Osteoblast (primary cell): ENCODE measurements around the gene ARIH2. TPM values are rescaled to one million over a fixed set of nuclear protein-coding genes. Genes with fewer than 3 reads are reported as not detected.

Source experiments
- DNase-seq: peaks from one replicate; pipeline ENCODE4 v3.0.0; 2011; ENCODE audit warnings: low spot score, mixed read lengths; ENCODE audit not compliant: insufficient read length; ENCODE audit errors: missing footprints
- H2AFZ ChIP-seq: 2 replicates; pipeline ENCODE4 v1.6.0; 2011; ENCODE audit warnings: mild to moderate bottlenecking, low read length
- H3K27ac ChIP-seq: 2 replicates; pipeline ENCODE4 v1.5.1; 2011; ENCODE audit warnings: mild to moderate bottlenecking, low read depth, low read length, moderate library complexity
- H3K27me3 ChIP-seq: 2 replicates; pipeline ENCODE4 v1.6.0; 2012; ENCODE audit warnings: mild to moderate bottlenecking, control low read depth, inconsistent platforms, low read length, moderate library complexity; ENCODE audit not compliant: insufficient read depth
- H3K36me3 ChIP-seq: 2 replicates; pipeline ENCODE4 v1.5.1; 2011; ENCODE audit warnings: mild to moderate bottlenecking, low read length, control low read depth, moderate library complexity; ENCODE audit not compliant: insufficient read depth
- H3K4me1 ChIP-seq: 2 replicates; pipeline ENCODE4 v1.5.1; 2011; ENCODE audit warnings: mild to moderate bottlenecking, low read length, control low read depth, moderate library complexity; ENCODE audit not compliant: insufficient read depth
- H3K4me2 ChIP-seq: 2 replicates; pipeline ENCODE4 v1.6.0; 2011; ENCODE audit warnings: mild to moderate bottlenecking, low read length; ENCODE audit not compliant: insufficient read depth
- H3K4me3 ChIP-seq: fragments of 200-600 bp; sonication (generic); 3 replicates; pipeline ENCODE4 v1.5.1; 2012; ENCODE audit warnings: mild to moderate bottlenecking, low read length, inconsistent platforms; ENCODE audit not compliant: insufficient read depth
- H3K79me2 ChIP-seq: 2 replicates; pipeline ENCODE4 v1.6.0; 2012; ENCODE audit warnings: mild to moderate bottlenecking, low read length, control low read depth, inconsistent platforms; ENCODE audit not compliant: insufficient read depth
- H3K9me3 ChIP-seq: 2 replicates; pipeline ENCODE4 v1.5.1; 2011; ENCODE audit warnings: low read depth, low read length, control low read depth
- H4K20me1 ChIP-seq: 2 replicates; pipeline ENCODE4 v1.6.0; 2012; ENCODE audit warnings: mild to moderate bottlenecking, low read length, control low read depth; ENCODE audit not compliant: insufficient read depth
- total RNA-seq: library from RNA; depleted of rRNA; stranded (reverse); fragments of >200 nt; gene quantifications from 2 replicates; pipeline ENCODE4 v1.2.3, GENCODE V29; 2012
- TF ChIP-seq, protein P1 (sequence below): IDR thresholded peaks from 2 replicates; pipeline ENCODE4 v1.5.1; 2011; ENCODE audit warnings: mild to moderate bottlenecking, low read depth, low read length, moderate library complexity; ENCODE audit errors: extremely low read depth

The ARIH2 gene
- total RNA-seq, 1 donor = 69.1 TPM

DNA sequence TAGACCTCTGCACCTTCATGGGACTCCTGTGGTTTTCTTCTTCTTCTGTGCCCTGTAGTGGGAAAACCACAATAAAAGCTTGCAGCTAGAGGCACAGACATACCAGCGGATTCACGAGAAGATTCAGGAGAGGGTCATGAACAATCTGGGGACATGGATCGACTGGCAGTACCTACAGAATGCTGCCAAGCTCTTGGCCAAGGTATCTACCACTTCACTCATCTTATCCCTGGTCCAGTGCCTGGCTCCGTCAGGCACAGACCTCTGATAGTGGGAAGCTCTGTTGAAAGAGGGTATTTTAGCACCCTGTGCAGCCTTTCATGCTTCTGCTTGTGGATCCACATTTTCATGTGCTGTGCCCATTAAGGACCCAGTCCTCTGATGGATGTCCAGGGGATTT lies 61.7 kb downstream of the ARIH2 start:
- Histone ChIP-seq H3K36me3 (peaks cover 80% of the 10 kb centered on the region), H3K9me3 (no peaks in the 10 kb centered on the region), H3K27ac (no peak overlapping the region), H3K4me1 (no peaks in the 10 kb centered on the region), H2AFZ (no peak overlapping the region), H3K79me2 (no peaks in the 10 kb centered on the region), H3K4me3 (no peak overlapping the region), H3K4me2 (no peak overlapping the region), H4K20me1 (peaks cover 2% of the 10 kb centered on the region), H3K27me3 (no peaks in the 10 kb centered on the region)
- TF ChIP-seq, protein P1, sequence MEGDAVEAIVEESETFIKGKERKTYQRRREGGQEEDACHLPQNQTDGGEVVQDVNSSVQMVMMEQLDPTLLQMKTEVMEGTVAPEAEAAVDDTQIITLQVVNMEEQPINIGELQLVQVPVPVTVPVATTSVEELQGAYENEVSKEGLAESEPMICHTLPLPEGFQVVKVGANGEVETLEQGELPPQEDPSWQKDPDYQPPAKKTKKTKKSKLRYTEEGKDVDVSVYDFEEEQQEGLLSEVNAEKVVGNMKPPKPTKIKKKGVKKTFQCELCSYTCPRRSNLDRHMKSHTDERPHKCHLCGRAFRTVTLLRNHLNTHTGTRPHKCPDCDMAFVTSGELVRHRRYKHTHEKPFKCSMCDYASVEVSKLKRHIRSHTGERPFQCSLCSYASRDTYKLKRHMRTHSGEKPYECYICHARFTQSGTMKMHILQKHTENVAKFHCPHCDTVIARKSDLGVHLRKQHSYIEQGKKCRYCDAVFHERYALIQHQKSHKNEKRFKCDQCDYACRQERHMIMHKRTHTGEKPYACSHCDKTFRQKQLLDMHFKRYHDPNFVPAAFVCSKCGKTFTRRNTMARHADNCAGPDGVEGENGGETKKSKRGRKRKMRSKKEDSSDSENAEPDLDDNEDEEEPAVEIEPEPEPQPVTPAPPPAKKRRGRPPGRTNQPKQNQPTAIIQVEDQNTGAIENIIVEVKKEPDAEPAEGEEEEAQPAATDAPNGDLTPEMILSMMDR = no peak
- no peak for DNase-seq

DNA sequence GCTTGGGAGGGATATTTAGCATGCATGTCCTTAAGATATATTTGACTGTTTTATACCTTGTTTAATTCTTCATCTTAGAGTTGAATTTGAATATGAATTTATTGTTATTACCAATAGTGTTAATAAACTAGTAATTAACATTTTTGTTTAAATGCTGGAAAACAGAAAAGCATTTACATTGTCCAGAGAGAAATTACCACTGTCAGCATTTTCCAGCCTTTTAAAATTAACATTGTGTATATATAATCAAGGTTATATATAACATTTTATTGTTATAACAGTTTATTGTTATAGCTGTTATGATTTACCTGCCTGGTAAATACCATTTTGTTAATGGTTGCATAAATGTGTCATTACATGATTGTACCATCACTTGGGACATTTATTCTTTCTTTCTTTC lies 63.4 kb downstream of the ARIH2 start:
- Histone ChIP-seq H3K36me3 (peaks cover 73% of the 10 kb centered on the region), H3K4me2 (no peak overlapping the region), H2AFZ (no peak overlapping the region), H3K79me2 (no peaks in the 10 kb centered on the region), H3K4me3 (no peak overlapping the region), H3K27ac (no peak overlapping the region), H3K4me1 (no peaks in the 10 kb centered on the region), H3K27me3 (no peaks in the 10 kb centered on the region), H4K20me1 (peaks cover 2% of the 10 kb centered on the region), H3K9me3 (no peaks in the 10 kb centered on the region)
- DNase-seq = no peak
- TF ChIP-seq, protein P1 = no peak

DNA sequence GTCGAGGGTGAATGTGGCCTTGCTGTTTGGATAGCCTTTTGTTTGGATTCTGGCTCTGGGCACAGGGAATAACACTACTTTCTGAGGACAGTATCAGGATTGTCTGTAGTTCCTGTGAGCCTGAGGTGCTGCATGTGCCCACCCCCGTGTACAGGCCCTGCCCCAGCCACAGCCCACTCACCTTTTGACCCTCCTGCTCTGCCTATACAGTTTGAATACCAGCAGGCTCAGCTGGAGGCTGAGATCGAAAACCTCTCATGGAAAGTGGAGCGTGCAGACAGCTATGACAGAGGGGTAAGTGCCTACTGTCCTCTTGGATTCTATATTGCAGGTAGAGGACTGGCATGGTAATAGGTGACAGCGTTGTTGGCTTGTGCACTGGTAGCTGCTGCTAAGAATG lies 64.0 kb downstream of the ARIH2 start:
- Histone ChIP-seq H3K4me3 (no peak overlapping the region), H4K20me1 (peaks cover 2% of the 10 kb centered on the region), H3K9me3 (no peaks in the 10 kb centered on the region), H3K4me1 (no peaks in the 10 kb centered on the region), H2AFZ (no peak overlapping the region), H3K36me3 (peaks cover 70% of the 10 kb centered on the region), H3K79me2 (no peaks in the 10 kb centered on the region), H3K27me3 (no peaks in the 10 kb centered on the region), H3K4me2 (no peak overlapping the region), H3K27ac (no peak overlapping the region)
- DNase-seq = no peak
- TF ChIP-seq, protein P1 = no peak

DNA sequence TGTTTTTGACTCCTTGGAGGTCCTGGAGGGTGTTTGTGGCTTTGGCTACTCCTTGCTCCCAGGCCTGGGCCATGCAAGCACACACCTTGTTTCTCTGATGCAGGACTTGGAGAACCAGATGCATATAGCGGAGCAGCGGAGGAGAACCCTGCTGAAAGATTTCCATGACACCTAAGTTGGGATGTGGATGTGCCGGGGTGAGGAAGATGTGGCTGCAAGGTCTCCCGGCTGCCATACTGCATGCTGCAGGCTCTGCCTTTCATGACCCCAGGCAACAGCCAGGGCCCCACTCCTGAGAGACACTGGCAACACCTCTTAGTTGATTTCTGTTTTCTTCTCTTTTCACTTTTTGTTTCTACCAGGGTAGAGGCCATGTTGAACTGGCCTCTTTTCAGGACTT lies 64.5 kb downstream of the ARIH2 start:
- no peak overlapping the region for H3K4me3 ChIP-seq
- H3K27ac ChIP-seq = no peak overlapping the region
- peaks cover 2% of the 10 kb centered on the region for H4K20me1 ChIP-seq
- H3K79me2 ChIP-seq = no peaks in the 10 kb centered on the region
- no peaks in the 10 kb centered on the region for H3K9me3 ChIP-seq
- peaks cover 66% of the 10 kb centered on the region for H3K36me3 ChIP-seq
- H3K27me3 ChIP-seq = no peaks in the 10 kb centered on the region
- no peak overlapping the region for H3K4me2 ChIP-seq
- TF ChIP-seq, protein P1 = no peak
- H2AFZ ChIP-seq = no peak overlapping the region
- H3K4me1 ChIP-seq = no peaks in the 10 kb centered on the region
- no peak for DNase-seq
